Stimulated activated CD4-positive, alpha-beta T cell treated with anti-CD3 and anti-CD28 coated beads, Interleukin-1b, Interleukin-23, amount 100 ng/mL, for 48 hours (primary cell): ENCODE data around the gene KCTD19.

Experiments
- DNase-seq: peaks from one replicate; pipeline ENCODE4 v3.0.0-alpha.2; 2020

Gene KCTD19

GRCh38 chr16:67241008-67241900 lies 85.3 kb downstream of the KCTD19 start:
- no peak for DNase-seq

- DNase-seq: no peak
Measured at GRCh38 chr16:67240506-67240905, 86.0 kb downstream of the KCTD19 start.
